ACC112 (cell line): Measurements from ENCODE around the gene WDR46.

Experiments used
- H2AFZ ChIP-seq: fragments of 200-600 bp; sonication (generic); one replicate; pipeline ENCODE4 v1.6.0; 2017; ENCODE audit warnings: antibody characterized with exemption, low read length; ENCODE audit not compliant: unreplicated experiment
- H3K27ac ChIP-seq: fragments of 200-600 bp; sonication (generic); 2 replicates; pipeline ENCODE4 v1.5.1; 2014; ENCODE audit warnings: low read depth, mild to moderate bottlenecking, antibody characterized with exemption, low read length, moderate library complexity
- H3K27me3 ChIP-seq: fragments of 200-600 bp; sonication (generic); 2 replicates; pipeline ENCODE4 v1.6.1; 2014; ENCODE audit warnings: mild to moderate bottlenecking, antibody characterized with exemption, low read length, moderate library complexity, mixed read lengths; ENCODE audit not compliant: insufficient read depth
- H3K36me3 ChIP-seq: fragments of 200-600 bp; sonication (generic); 2 replicates; pipeline ENCODE4 v1.6.1; 2016; ENCODE audit warnings: mild to moderate bottlenecking, antibody characterized with exemption, low read length, moderate library complexity, mixed read lengths; ENCODE audit not compliant: insufficient read depth
- H3K4me1 ChIP-seq: fragments of 200-600 bp; sonication (generic); one replicate; pipeline ENCODE4 v1.6.1; 2016; ENCODE audit warnings: low read length, mixed read lengths; ENCODE audit not compliant: insufficient read depth, unreplicated experiment, control insufficient read depth
- H3K4me3 ChIP-seq: fragments of 200-600 bp; sonication (generic); 2 replicates; pipeline ENCODE4 v1.5.1; 2014; ENCODE audit warnings: mild to moderate bottlenecking, low read depth, low read length
- H3K79me2 ChIP-seq: fragments of 200-600 bp; sonication (generic); one replicate; pipeline ENCODE4 v1.6.0; 2016; ENCODE audit warnings: low read length; ENCODE audit not compliant: control insufficient read depth, unreplicated experiment, insufficient read depth

The WDR46 gene

GRCh38 chr6:33236852-33237251, 52.2 kb downstream of the WDR46 start:
- Histone ChIP-seq H3K4me1 (no peaks in the 10 kb centered on the region), H3K27ac (no peak overlapping the region), H2AFZ (no peak overlapping the region), H3K4me3 (no peak overlapping the region), H3K36me3 (no peaks in the 10 kb centered on the region), H3K27me3 (peaks cover 43% of the 10 kb centered on the region), H3K79me2 (no peaks in the 10 kb centered on the region)

GRCh38 chr6:33236328-33236727, 52.7 kb downstream of the WDR46 start:
- H3K36me3 ChIP-seq, result no peaks in the 10 kb centered on the region
- H3K27ac ChIP-seq, result no peak overlapping the region
- H3K4me1 ChIP-seq, result no peaks in the 10 kb centered on the region
- H3K79me2 ChIP-seq, result no peaks in the 10 kb centered on the region
- peaks cover 45% of the 10 kb centered on the region for H3K27me3 ChIP-seq
- H3K4me3 ChIP-seq, result no peak overlapping the region
- H2AFZ ChIP-seq, result no peak overlapping the region

- Histone ChIP-seq H3K27me3 (peaks cover 50% of the 10 kb centered on the region), H2AFZ (no peak overlapping the region), H3K36me3 (no peaks in the 10 kb centered on the region), H3K4me3 (no peak overlapping the region), H3K79me2 (no peaks in the 10 kb centered on the region), H3K27ac (no peak overlapping the region), H3K4me1 (no peaks in the 10 kb centered on the region)
Measured at GRCh38 chr6:33235221-33235634, 53.8 kb downstream of the WDR46 start.
